Measurements from ENCODE around the gene NTMT1. TPM values are rescaled to one million over a fixed set of nuclear protein-coding genes. Genes with fewer than 3 reads are reported as not detected.

Gene NTMT1
- total and polyA plus RNA-seq, 9 of the 15 experiments (the other 6 are each of a cell fraction or from before 2014, with no cell fraction given) = 42.1 to 116 (median 74.7) TPM

- ATAC-seq = peak; percentile 100
- in situ Hi-C loops (cut with MboI) = loop anchor here (5.0 kb wide), 1 partner anchor 140 kb away; no protein-coding TSS in a partner anchor
- peak within 1 kb of the TSS; percentile 98 for H2AFZ ChIP-seq (ENCODE audit: low read depth, low read length)
- TF ChIP-seq KLF1 (tag; IDR thresholded peaks at IDR 0.05) = peak; percentile 53; the same call in 1 of the 2 replicates
- TF ChIP-seq FOXA3 (CRISPR knock-in tag; conservative IDR thresholded peaks at IDR 0.05 in 1 of 2, IDR thresholded peaks at IDR 0.05 in 1 of 2) = peak in 1 of 2 experiments; percentile 57; a peak in 1 of 4 replicates
- TF ChIP-seq ZKSCAN1 (IDR thresholded peaks at IDR 0.05; ENCODE audit: low read depth, low read length) = peak; percentile 61; the same call in 1 of the 2 replicates
- TF ChIP-seq KAT2B (IDR thresholded peaks at IDR 0.05; ENCODE audit: low read depth, low read length) = peak; percentile 73
- peak; percentile 26; the same call in 1 of the 2 replicates for TF ChIP-seq CBFA2T3 (IDR thresholded peaks at IDR 0.05)
- peak; percentile 99 for TF ChIP-seq GABPA (tag; conservative IDR thresholded peaks at IDR 0.05; ENCODE audit: low read depth)
- peak; percentile 76; the same call in 1 of the 2 replicates for TF ChIP-seq CC2D1A (IDR thresholded peaks at IDR 0.05)
- peak; percentile 66; the same call in 1 of the 2 replicates for TF ChIP-seq ZBTB49 (CRISPR knock-in tag; IDR thresholded peaks at IDR 0.05; ENCODE audit: borderline replicate concordance)
- peak; percentile 48; the same call in 1 of the 2 replicates for TF ChIP-seq POLR2AphosphoS5 (IDR thresholded peaks at IDR 0.05; ENCODE audit: control insufficient read depth, insufficient read depth, low read depth, low read length)
- TF ChIP-seq, protein P1, sequence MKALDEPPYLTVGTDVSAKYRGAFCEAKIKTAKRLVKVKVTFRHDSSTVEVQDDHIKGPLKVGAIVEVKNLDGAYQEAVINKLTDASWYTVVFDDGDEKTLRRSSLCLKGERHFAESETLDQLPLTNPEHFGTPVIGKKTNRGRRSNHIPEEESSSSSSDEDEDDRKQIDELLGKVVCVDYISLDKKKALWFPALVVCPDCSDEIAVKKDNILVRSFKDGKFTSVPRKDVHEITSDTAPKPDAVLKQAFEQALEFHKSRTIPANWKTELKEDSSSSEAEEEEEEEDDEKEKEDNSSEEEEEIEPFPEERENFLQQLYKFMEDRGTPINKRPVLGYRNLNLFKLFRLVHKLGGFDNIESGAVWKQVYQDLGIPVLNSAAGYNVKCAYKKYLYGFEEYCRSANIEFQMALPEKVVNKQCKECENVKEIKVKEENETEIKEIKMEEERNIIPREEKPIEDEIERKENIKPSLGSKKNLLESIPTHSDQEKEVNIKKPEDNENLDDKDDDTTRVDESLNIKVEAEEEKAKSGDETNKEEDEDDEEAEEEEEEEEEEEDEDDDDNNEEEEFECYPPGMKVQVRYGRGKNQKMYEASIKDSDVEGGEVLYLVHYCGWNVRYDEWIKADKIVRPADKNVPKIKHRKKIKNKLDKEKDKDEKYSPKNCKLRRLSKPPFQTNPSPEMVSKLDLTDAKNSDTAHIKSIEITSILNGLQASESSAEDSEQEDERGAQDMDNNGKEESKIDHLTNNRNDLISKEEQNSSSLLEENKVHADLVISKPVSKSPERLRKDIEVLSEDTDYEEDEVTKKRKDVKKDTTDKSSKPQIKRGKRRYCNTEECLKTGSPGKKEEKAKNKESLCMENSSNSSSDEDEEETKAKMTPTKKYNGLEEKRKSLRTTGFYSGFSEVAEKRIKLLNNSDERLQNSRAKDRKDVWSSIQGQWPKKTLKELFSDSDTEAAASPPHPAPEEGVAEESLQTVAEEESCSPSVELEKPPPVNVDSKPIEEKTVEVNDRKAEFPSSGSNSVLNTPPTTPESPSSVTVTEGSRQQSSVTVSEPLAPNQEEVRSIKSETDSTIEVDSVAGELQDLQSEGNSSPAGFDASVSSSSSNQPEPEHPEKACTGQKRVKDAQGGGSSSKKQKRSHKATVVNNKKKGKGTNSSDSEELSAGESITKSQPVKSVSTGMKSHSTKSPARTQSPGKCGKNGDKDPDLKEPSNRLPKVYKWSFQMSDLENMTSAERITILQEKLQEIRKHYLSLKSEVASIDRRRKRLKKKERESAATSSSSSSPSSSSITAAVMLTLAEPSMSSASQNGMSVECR (CRISPR knock-in tag; IDR thresholded peaks at IDR 0.05) = peak; percentile 96
Observed at GRCh38 chr9:129641750-129642585, 16.0 kb downstream of the NTMT1 start, which contains the start of gene ASB6. TSS of gene ASB6 (minus strand) at chr9:129642151. CDS start at chr9:129641999, 152 bp downstream.

More at GRCh38 chr9:129641750-129642585, 16.0 kb downstream of the NTMT1 start, which contains the start of gene ASB6:
- Histone ChIP-seq H3K9me1 (ENCODE audit: control insufficient read depth, insufficient read depth, low read length) (no peaks in the 10 kb centered on the region), H3K4me2 (ENCODE audit: insufficient read depth, low read length) (peak within 1 kb of the TSS; percentile 90), H3K4me3 (peak within 1 kb of the TSS; percentile 99), H3K36me3 (ENCODE audit: control insufficient read depth, insufficient read depth, low read length) (peaks cover 31% of the 10 kb centered on the region; the same call in 2 of the 3 replicates), H4K20me1 (replicated peaks; ENCODE audit: control insufficient read depth, insufficient read depth, low read length) (peaks cover 12% of the 10 kb centered on the region), H3K27me3 (ENCODE audit: control insufficient read depth in 2 of 2, insufficient read depth in 2 of 2, low read length in 2 of 2) (no peaks in the 10 kb centered on the region), H3K4me1 (replicated peaks in 1 of 2; ENCODE audit: control insufficient read depth in 2 of 2, insufficient read depth in 2 of 2, low read length in 2 of 2) (peaks cover 0 to 37% of the 10 kb centered on the region in 2 experiments; a peak in 3 of 5 replicates), H3K9ac (ENCODE audit: insufficient read depth in 1 of 2, low read depth in 2 of 2, low read length in 2 of 2) (peak within 1 kb of the TSS; percentile 82 to 95), H3K27ac (ENCODE audit: extremely low read depth, low read depth, low read length) (peak within 1 kb of the TSS; percentile 74), H3K9me3 (replicated peaks; ENCODE audit: control insufficient read depth, insufficient read depth, low read depth, low read length) (no peaks in the 10 kb centered on the region), H3K79me2 (ENCODE audit: control insufficient read depth, insufficient read depth, low read length) (peaks cover 16% of the 10 kb centered on the region)
- FAIRE-seq = peak; percentile 98
- intact Hi-C loops (cut with micrococcal nuclease) = loop anchor here (1.0 to 10.0 kb wide), 4 partner anchors 55 to 243 kb away; no protein-coding TSS in a partner anchor
- DNase-seq (ENCODE audit: extremely low read depth in 1 of 4, low spot score in 3 of 4) = peak; percentile 98 to 99 (median 98)
- ChIA-PET POLR2A (interaction anchor here (0.6 to 1.0 kb wide), 4 partner anchors 47 to 444 kb away, joined by 3 to 5 read pairs (median 4); no protein-coding TSS in a partner anchor), CTCF (ENCODE audit: low intra/inter-chr PET ratio) (interaction anchor here (0.6 to 2.6 kb wide), 5 partner anchors 33 to 466 kb away, joined by 3 to 18 read pairs (median 3); no protein-coding TSS in a partner anchor)
- WGBS (ENCODE audit: insufficient coverage, low coverage, missing lambda C conversion rate) = under 1% methylated on average over 70 of the region's 93 CpGs
- no TSS peak for BruUV-seq (replicated peaks)

Measured in K562 (cell line).